ENCODE data around the gene KRTAP1-3.
"Not testable (repeated sequence)": the region's sequence is repeated elsewhere in the genome, so short reads cannot be mapped to it uniquely, and the experiment has no call there.

Gene KRTAP1-3

DNA sequence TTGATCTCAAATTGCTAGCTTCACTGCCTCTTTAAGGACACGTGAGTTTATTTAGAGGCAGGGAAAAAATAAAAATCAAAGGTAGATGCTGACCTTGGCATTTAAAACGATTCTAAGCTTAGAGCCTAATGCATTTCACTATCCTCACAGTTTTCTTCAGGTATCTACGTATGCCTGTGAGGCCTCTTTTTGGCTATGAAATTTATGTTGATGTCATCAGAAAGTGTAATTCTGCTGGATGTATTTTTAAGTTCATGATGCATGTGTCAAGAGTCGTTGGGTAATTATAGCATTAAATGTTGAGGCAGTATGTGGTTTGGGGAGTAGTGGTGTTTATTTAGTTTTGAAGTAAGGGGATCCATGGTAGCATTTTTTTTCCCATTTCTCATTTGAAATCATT is 30.7 kb downstream of the KRTAP1-3 start:
- no peak for DNase-seq (ENCODE audit: low read depth)
- no peak overlapping the region for H3K4me3 ChIP-seq (ENCODE audit: low read depth, low read length)
- TF ChIP-seq CTCF (IDR thresholded peaks at IDR 0.05; ENCODE audit: control insufficient read depth, extremely low read depth, insufficient read depth) = no peak

- DNase-seq (ENCODE audit: low read depth) = no peak
- no peak overlapping the region for H3K4me3 ChIP-seq (ENCODE audit: low read depth, low read length)
- no peak for TF ChIP-seq CTCF (IDR thresholded peaks at IDR 0.05; ENCODE audit: control insufficient read depth, extremely low read depth, insufficient read depth)
Measured at GRCh38 chr17:41002814-41003213, 31.9 kb downstream of the KRTAP1-3 start.

DNA sequence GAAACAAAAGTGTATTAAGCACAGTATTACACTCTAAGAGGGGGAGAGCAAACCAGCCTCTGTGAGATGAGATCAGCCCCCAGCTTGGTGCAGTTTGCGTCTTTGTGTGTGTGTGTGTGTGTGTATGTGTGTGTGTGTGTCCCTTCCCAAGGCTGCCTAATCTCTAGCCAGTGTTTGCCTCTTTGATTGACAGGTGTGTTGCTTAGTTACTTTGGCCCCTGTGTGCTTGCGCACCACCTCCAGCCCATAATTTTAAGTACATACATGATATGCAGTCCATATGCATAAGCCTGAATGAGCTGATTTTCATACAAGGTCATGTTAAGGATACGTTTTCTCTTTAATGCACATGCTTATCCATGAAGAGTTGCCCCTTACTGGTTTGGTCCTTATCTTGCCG is 32.9 kb downstream of the KRTAP1-3 start:
- DNase-seq (ENCODE audit: low read depth) = no peak
- H3K4me3 ChIP-seq (ENCODE audit: low read depth, low read length) = no peak overlapping the region
- no peak for TF ChIP-seq CTCF (IDR thresholded peaks at IDR 0.05; ENCODE audit: control insufficient read depth, extremely low read depth, insufficient read depth)

GRCh38 chr17:40999563-40999962 is 35.1 kb downstream of the KRTAP1-3 start, which contains the start of gene KRTAP3-2:
Gene KRTAP3-2 (minus strand): TSS chr17:40999906. CDS start chr17:40999853, 53 bp downstream.
- DNase-seq (ENCODE audit: low read depth); H3K4me3 ChIP-seq (ENCODE audit: low read depth, low read length): not testable (repeated sequence)

GRCh38 chr17:40997361-40997760 is 37.3 kb downstream of the KRTAP1-3 start:
- no peak for DNase-seq (ENCODE audit: low read depth)
- TF ChIP-seq CTCF (IDR thresholded peaks at IDR 0.05; ENCODE audit: control insufficient read depth, extremely low read depth, insufficient read depth) = no peak
- H3K4me3 ChIP-seq (ENCODE audit: low read depth, low read length) = no peak overlapping the region

GRCh38 chr17:40996829-40997228 is 37.8 kb downstream of the KRTAP1-3 start:
- DNase-seq (ENCODE audit: low read depth) = no peak
- no peak for TF ChIP-seq CTCF (IDR thresholded peaks at IDR 0.05; ENCODE audit: control insufficient read depth, extremely low read depth, insufficient read depth)
- no peak overlapping the region for H3K4me3 ChIP-seq (ENCODE audit: low read depth, low read length)

DNA sequence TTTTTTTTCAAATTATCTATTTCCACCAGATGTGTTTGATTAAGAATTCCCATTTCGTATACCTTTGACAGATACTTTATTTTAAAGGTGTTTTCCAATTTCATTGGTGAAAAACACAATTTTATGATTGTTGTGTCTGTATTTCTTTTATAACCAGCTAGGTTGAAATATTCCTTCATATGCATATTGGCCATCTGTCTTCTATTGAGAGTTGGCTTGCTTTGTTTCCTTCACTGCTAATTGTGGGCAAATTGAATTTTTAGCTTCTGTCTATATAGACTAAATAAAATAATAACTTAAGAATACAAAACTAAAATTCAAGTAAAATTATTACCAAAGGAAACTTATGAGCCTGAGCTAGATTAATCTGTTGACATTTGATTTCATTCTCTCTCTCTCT is 39.6 kb downstream of the KRTAP1-3 start:
- H3K4me3 ChIP-seq (ENCODE audit: low read depth, low read length) = no peak overlapping the region
- no peak for DNase-seq (ENCODE audit: low read depth)
- TF ChIP-seq CTCF (IDR thresholded peaks at IDR 0.05; ENCODE audit: control insufficient read depth, extremely low read depth, insufficient read depth) = no peak

All from LNCaP clone FGC (cell line).